ENCODE results near the gene COMT.

COMT gene

GRCh38 chr22:19984201-19984753, 42.7 kb downstream of the COMT start:
- no peak for FAIRE-seq

- FAIRE-seq: no peak
Observed at GRCh38 chr22:19984851-19985811, 43.6 kb downstream of the COMT start.

GRCh38 chr22:19986011-19986409, 44.4 kb downstream of the COMT start:
- no peak for FAIRE-seq

GRCh38 chr22:19986410-19987341, 45.1 kb downstream of the COMT start:
- no peak for FAIRE-seq

GRCh38 chr22:19987394-19988306, 46.1 kb downstream of the COMT start:
- no peak for FAIRE-seq

DNA sequence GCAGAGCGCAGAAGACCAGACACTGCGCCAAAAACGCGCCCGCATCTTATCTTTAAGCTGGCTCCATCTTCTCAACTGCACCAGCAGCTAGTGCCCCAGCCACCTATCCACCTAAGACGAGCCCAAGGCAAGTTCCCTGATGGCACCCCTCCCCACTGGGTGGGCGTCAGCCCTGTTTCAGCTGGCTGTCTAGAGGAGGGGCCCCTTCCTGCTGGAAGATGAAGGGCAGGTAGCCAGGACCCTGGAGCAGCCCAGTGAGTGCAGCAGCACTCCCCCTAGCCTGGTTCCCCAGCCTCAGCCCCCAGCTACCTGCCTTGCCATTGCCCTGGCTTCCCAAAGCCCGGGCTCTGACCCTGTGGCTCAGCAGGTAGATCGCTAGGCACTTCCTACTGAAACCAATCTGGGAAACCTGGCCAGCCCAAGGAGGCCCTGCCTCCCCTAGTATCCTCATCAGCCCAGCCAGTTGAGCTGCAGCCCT, 46.8 kb downstream of the COMT start:
- no peak for FAIRE-seq

DNA sequence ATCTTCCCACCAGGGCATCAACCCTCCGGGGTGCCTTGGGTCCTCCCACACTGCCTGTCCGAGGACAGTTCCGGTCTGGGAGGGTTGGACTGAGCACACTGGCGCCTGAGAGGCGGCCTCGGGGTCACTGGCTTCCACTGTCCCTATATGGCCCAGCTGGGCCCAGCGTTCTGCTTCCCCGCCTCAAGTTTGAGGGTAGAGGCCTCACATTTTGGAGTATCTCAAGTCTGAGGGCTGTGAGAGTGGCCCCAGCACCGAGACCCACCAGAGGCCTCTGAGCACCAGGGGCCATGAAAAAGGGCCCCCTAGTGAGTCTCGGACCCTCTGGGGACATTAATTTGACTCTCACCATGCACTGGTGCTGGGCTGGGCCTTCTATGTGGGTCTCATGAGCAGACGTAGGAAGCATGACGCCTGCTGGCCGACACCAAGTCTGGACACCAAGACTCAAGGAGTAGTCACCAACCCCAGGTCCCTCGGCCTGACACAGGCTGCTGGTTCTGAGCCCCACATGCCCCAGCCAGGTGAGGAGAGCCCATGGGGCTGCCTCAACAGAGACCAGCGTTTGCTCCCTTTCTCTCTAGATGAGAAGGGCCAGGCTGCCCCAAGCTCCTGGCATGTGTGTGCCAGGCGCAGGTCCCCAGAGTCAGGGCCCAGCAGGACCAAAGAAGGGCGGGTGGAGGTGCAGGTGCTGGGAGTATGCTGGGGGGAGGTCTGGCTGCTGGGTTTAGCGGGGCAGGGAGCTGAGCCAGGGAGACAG, 47.6 kb downstream of the COMT start:
- no peak for FAIRE-seq

DNA sequence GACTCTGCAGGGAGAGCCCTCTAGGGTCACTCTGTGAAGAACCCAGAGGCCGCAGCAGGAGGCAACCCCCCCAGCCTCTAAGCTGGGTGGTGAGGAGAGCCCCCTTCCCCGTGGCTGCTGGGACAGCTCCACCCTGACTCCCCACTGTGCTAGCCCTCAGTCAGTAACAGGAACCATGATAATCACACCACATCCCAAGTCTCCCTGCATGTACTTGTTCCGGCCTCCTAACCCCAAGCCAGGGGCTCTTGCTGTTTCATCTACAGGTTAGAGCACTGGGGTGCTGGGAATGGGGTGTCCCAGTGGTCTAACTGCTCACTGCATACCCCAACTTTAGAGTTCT, 48.1 kb downstream of the COMT start:
- no peak for FAIRE-seq

DNA sequence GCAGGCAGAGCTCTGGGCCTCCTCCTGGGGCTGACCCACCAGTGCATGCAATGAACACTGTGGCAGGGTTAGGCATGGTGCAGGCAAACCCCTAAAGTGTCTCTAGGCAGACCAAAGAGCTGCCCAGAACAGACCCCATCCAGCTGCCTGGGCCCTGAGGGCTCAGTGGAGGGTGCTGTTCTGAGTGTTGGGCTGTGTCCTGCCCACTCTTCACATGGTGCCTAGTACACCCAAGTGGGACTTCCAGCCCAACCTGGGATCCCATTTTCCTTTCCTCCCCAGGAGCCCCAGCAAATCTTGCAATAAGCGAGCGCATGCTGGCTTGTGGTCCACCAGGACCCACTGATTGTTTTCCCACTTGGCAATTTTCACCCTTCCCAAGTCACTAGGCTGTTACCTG, 48.6 kb downstream of the COMT start:
- no peak for FAIRE-seq

GRCh38 chr22:19990609-19991394, 49.2 kb downstream of the COMT start:
- FAIRE-seq: no peak

- FAIRE-seq: no peak
Observed at GRCh38 chr22:19991395-19991644, 49.7 kb downstream of the COMT start.

GRCh38 chr22:19991645-19992451, 50.3 kb downstream of the COMT start:
- no peak for FAIRE-seq

DNA sequence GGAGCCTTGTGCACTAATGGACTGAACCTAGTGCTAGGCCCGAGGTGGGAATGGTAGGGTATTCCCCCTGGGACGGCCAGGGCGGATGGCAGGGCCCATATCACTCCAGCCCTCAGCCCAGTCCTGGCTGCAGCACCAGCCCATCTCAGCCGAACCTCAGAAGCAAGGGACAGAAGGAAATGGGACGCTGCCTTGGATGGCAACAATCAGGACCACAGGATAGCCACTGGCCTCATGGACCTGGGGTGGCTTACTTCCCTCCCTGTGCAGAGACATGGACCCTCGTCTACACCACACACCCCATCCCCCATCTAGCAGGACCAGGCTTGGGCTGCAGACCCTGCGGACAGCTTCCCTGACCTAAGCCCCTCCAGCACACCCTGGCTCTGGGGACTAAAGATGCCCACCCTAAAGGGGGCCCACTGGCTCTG, 50.9 kb downstream of the COMT start:
- no peak for FAIRE-seq

GRCh38 chr22:19992921-19993355, 51.4 kb downstream of the COMT start:
- no peak for FAIRE-seq

DNA sequence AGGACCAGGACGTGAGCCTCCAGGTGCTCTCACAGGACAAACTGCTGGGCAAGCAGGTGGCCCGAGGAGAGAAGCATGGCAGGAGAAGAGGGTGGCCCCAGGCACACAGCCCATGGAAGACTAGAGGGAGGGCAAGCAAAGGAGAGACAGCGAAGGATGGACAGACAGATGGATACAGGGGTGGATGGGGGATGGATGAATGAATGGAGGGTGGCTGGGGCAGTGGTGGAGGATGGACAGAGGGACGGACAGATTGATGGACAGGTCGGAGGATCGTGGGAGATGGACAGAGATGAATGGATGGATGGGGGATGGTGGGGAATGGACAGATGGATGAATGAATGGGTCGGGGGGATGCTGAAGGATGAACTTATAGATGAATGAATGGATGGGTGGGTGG, 52.4 kb downstream of the COMT start:
- FAIRE-seq: no peak

DNA sequence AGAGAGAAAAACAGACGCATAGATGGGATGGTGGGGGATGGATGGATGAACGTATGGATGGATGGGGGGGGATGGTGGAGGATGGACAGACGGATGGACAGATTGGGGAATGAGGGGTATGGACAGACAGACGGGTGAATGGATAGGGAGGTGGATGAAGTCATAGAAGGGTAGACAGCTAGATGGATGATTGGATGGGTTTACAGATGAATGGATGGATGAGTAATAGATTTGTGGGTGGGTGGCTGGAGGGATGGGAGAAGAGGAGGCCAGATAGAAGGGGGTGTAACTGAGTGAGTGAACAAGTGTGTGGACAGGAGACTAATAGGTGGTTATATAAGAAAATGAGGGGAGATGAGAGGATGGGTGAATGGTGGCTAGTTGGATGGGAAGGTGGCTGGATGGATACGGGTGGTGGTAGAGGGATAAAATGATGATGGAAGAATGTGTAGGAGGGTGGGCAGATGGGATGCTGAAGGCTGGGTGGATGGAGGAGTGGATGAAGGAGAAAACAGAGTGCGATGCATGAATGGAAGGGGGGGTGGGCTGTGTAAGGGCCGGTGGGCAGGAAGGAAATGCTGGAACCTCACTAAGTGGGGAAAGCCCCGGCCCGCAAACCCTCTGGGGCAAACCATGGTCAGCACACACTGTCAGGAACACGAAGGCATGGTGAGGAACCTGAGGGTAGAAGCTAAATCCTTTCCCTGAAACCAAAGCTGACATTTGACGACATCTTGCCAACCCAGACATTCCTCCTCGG, 53.5 kb downstream of the COMT start:
- FAIRE-seq: no peak

GRCh38 chr22:19995611-19996339, 54.2 kb downstream of the COMT start:
- FAIRE-seq: no peak

DNA sequence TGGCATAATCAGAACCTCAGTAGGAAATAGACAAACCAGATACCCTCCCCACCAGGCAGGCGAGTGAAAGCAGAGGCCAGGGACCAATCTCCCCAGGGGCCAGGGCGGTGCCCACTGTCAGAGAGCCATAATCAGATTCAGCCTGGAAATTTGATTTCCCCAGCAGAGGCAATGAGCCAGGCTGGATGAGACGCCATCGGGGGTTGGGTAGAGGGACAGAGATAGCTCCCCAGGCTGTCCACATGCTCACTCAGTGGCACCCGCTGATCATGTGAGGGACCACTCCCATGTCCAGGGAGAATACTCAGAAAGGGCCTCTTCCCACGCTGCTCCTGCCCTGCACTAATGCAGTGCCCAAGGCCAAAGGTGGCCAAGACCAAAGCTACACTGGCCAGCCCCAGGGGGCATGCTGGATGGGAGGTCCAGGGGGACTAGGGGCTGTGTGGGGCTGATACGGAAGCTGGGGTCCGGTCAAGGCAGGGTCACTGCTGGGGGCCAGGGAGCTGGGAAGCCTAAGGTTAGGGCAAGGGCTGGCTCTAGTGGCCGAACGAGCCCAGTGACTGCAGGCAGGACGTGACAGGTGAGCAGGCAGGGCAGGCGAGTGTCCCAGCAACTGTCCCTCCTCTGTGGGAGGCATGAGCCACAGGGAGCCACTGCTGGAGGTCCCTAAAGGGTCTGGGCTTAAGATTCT, 55.3 kb downstream of the COMT start:
- FAIRE-seq: no peak
